ENCODE measurements around the gene MYRIP.
"Not testable (repeated sequence)": the region's sequence is repeated elsewhere in the genome, so short reads cannot be mapped to it uniquely, and the experiment has no call there.

MYRIP gene

GRCh38 chr3:39809181-39809994 is at the start of gene MYRIP:
TSS of gene MYRIP (plus strand) at chr3:39809609. CDS start at chr3:39900817, 91,208 bp downstream.
- peak; percentile 20 for DNase-seq

- no peak for DNase-seq
Observed at GRCh38 chr3:39760325-39760724, 49.1 kb upstream of the MYRIP start.

- DNase-seq: no peak
Observed at GRCh38 chr3:39762537-39763070, 46.8 kb upstream of the MYRIP start.

- no peak for DNase-seq
Observed at GRCh38 chr3:39763390-39763789, 46.0 kb upstream of the MYRIP start.

GRCh38 chr3:39765575-39765974 is 43.8 kb upstream of the MYRIP start:
- DNase-seq: no peak

GRCh38 chr3:39766433-39766832 is 43.0 kb upstream of the MYRIP start:
- no peak for DNase-seq

- not testable (repeated sequence) for DNase-seq
Observed at GRCh38 chr3:39766909-39767308, 42.5 kb upstream of the MYRIP start.

GRCh38 chr3:39778168-39778567 is 31.2 kb upstream of the MYRIP start:
- DNase-seq: not testable (repeated sequence)

GRCh38 chr3:39779511-39780230 is 29.7 kb upstream of the MYRIP start:
- DNase-seq: no peak

- no peak for DNase-seq
Observed at GRCh38 chr3:39780352-39780751, 29.1 kb upstream of the MYRIP start.

GRCh38 chr3:39781025-39781424 is 28.4 kb upstream of the MYRIP start:
- no peak for DNase-seq

GRCh38 chr3:39781632-39782031 is 27.8 kb upstream of the MYRIP start:
- DNase-seq: no peak

GRCh38 chr3:39783680-39784079 is 25.7 kb upstream of the MYRIP start:
- DNase-seq: no peak

GRCh38 chr3:39784922-39785321 is 24.5 kb upstream of the MYRIP start:
- DNase-seq: no peak

GRCh38 chr3:39788128-39788883 is 21.1 kb upstream of the MYRIP start:
- DNase-seq: no peak

GRCh38 chr3:39791603-39792002 is 17.8 kb upstream of the MYRIP start:
- DNase-seq: no peak

- no peak for DNase-seq
Observed at GRCh38 chr3:39794880-39795279, 14.5 kb upstream of the MYRIP start.

GRCh38 chr3:39801216-39801615 is 8.2 kb upstream of the MYRIP start:
- DNase-seq: no peak

GRCh38 chr3:39802486-39802885 is 6.9 kb upstream of the MYRIP start:
- not testable (repeated sequence) for DNase-seq

- no peak for DNase-seq
Observed at GRCh38 chr3:39803956-39804355, 5.5 kb upstream of the MYRIP start.

GRCh38 chr3:39804951-39805350 is 4.5 kb upstream of the MYRIP start:
- DNase-seq: no peak

- no peak for DNase-seq
Observed at GRCh38 chr3:39805650-39806049, 3.8 kb upstream of the MYRIP start.

- DNase-seq: no peak
Observed at GRCh38 chr3:39806820-39807219, 2.6 kb upstream of the MYRIP start.
